Endothelial cell of umbilical vein (primary cell): ENCODE data around the gene DCPS. TPM values are rescaled to one million over a fixed set of nuclear protein-coding genes. Genes with fewer than 3 reads are reported as not detected.

Experiments used
- BruUV-seq: library from RNA; stranded (reverse); fragments of 400-500 nt; replicated peaks from 2 replicates; lab custom pipeline; 2021; lab: Mats Ljungman, UMichigan
- CTCF ChIA-PET: fragments of 300-600, 350-600 bp; sonication (Branson Sonifier 250); formaldehyde crosslinking; loops from one replicate; lab custom pipeline; 2021; ENCODE audit warnings: antibody characterized with exemption, inconsistent platforms; lab: Charles Lee
- POLR2A ChIA-PET: fragments of 300-600, 350-600 bp; sonication (Branson Sonifier 250); formaldehyde crosslinking; loops from one replicate; lab custom pipeline; 2021; ENCODE audit warnings: antibody characterized with exemption, inconsistent platforms; lab: Charles Lee
- DNase-seq: peaks from one replicate; pipeline ENCODE4 v3.0.0-alpha.2; 2011; ENCODE audit warnings: low read depth, low spot score
- FAIRE-seq: peaks from 2 replicates; lab custom pipeline; 2011; peaks lifted over from hg19 to GRCh38; lab: Jason Lieb, UNC
- H2AFZ ChIP-seq: 2 replicates; pipeline ENCODE4 v1.6.0; 2012; ENCODE audit warnings: low read depth, low read length, control low read depth, inconsistent platforms
- H3K27ac ChIP-seq: 2 replicates; pipeline ENCODE4 v1.5.1; 2011; ENCODE audit warnings: low read depth, mild to moderate bottlenecking, control low read depth, low read length, moderate library complexity; ENCODE audit not compliant: insufficient read depth
- H3K27me3 ChIP-seq, 2 experiments: 2 replicates each; pipeline versions ENCODE4 v1.6.0 to v1.6.1; 2011; ENCODE audit warnings: low read length in 2 of 2, mixed read lengths in 1 of 2; ENCODE audit not compliant: control insufficient read depth in 2 of 2, insufficient read depth in 2 of 2
- H3K36me3 ChIP-seq, 2 experiments: 2 replicates in 1 of 2; 3 replicates in 1 of 2; pipeline ENCODE4 v1.5.1; 2011; ENCODE audit warnings: low read length in 2 of 2, mild to moderate bottlenecking in 1 of 2, moderate library complexity in 1 of 2; ENCODE audit not compliant: control insufficient read depth in 2 of 2, insufficient read depth in 2 of 2; ENCODE audit errors: extremely low read depth in 1 of 2
- H3K4me1 ChIP-seq: 3 replicates; pipeline ENCODE4 v1.5.1; 2011; ENCODE audit warnings: mild to moderate bottlenecking, low read length; ENCODE audit not compliant: control insufficient read depth, insufficient read depth; ENCODE audit errors: extremely low read depth
- H3K4me2 ChIP-seq: 2 replicates; pipeline ENCODE4 v1.6.1; 2011; ENCODE audit warnings: low read length, control low read depth, mixed read lengths; ENCODE audit not compliant: insufficient read depth
- H3K4me3 ChIP-seq, 3 experiments: fragments of 200-600 bp in 1 of 3; sonication (generic), shearing (Covaris generic) in 1 of 3; replicated peaks in 1 of 3; 2 replicates each; pipeline ENCODE4 v1.5.1; 2011 to 2016; ENCODE audit warnings: control low read depth in 3 of 3, low read length in 3 of 3, mild to moderate bottlenecking in 2 of 3, inconsistent platforms in 1 of 3, low read depth in 1 of 3, moderate library complexity in 1 of 3; ENCODE audit not compliant: insufficient read depth in 1 of 3
- H3K79me2 ChIP-seq: 2 replicates; pipeline ENCODE4 v1.6.0; 2012; ENCODE audit warnings: low read length, inconsistent platforms; ENCODE audit not compliant: control insufficient read depth, insufficient read depth
- H3K9ac ChIP-seq: replicated peaks from 2 replicates; pipeline ENCODE3; 2011; ENCODE audit warnings: low read length, control low read depth; ENCODE audit not compliant: insufficient read depth; ENCODE audit errors: extremely low read depth
- H3K9me1 ChIP-seq: replicated peaks from 3 replicates; pipeline ENCODE4 v1.6.0; 2011; ENCODE audit warnings: mild to moderate bottlenecking, low read length; ENCODE audit not compliant: control insufficient read depth, insufficient read depth; ENCODE audit errors: extremely low read depth
- H3K9me3 ChIP-seq: replicated peaks from 2 replicates; pipeline ENCODE4 v1.5.1; 2012; ENCODE audit warnings: low read length, inconsistent platforms; ENCODE audit not compliant: control insufficient read depth, insufficient read depth
- H4K20me1 ChIP-seq: replicated peaks from 2 replicates; pipeline ENCODE3; 2011; ENCODE audit warnings: mild to moderate bottlenecking, low read length; ENCODE audit not compliant: control insufficient read depth, insufficient read depth; ENCODE audit errors: extremely low read depth
- CTCF ChIP-seq, 2 donors: IDR thresholded peaks; 1 replicate in 1 of 2; 2 replicates in 1 of 2; pipeline ENCODE4 v1.5.1; 2011; ENCODE audit warnings: low read length in 2 of 2, mild to moderate bottlenecking in 2 of 2, moderate library complexity in 2 of 2, control low read depth in 1 of 2, inconsistent platforms in 1 of 2, low read depth in 1 of 2; ENCODE audit not compliant: insufficient read depth in 1 of 2; ENCODE audit errors: extremely low read depth in 1 of 2
- EZH2 ChIP-seq: IDR thresholded peaks from 2 replicates; pipeline ENCODE4 v1.6.1; 2012; ENCODE audit warnings: borderline replicate concordance, low read depth, mild to moderate bottlenecking, moderate library complexity, low read length, inconsistent platforms; ENCODE audit not compliant: severe bottlenecking
- FOS ChIP-seq: IDR thresholded peaks from 2 replicates; pipeline ENCODE4 v1.6.1; 2011; ENCODE audit warnings: mild to moderate bottlenecking, low read length, moderate library complexity, borderline replicate concordance; ENCODE audit not compliant: insufficient read depth
- GATA2 ChIP-seq: IDR thresholded peaks from 2 replicates; pipeline ENCODE4 v1.7.0; 2011; ENCODE audit warnings: low read depth, mild to moderate bottlenecking, moderate library complexity, mixed read lengths, low read length; ENCODE audit not compliant: insufficient read length, insufficient read depth
- JUN ChIP-seq: IDR thresholded peaks from 2 replicates; pipeline ENCODE4 v1.6.1; 2011; ENCODE audit warnings: borderline replicate concordance, low read depth; ENCODE audit not compliant: insufficient read length, insufficient read depth
- MAX ChIP-seq: IDR thresholded peaks from 2 replicates; pipeline ENCODE4 v1.6.1; 2011; ENCODE audit not compliant: insufficient read depth, insufficient read length
- MYC ChIP-seq: IDR thresholded peaks from one replicate; pipeline ENCODE4 v1.6.1; 2011; ENCODE audit warnings: mild to moderate bottlenecking, low read depth, low read length
- POLR2A ChIP-seq: IDR thresholded peaks from 2 replicates; pipeline ENCODE4 v1.6.1; 2012; ENCODE audit warnings: low read depth, mild to moderate bottlenecking, control low read depth, low read length
- POLR2AphosphoS5 ChIP-seq: IDR thresholded peaks from 2 replicates; pipeline ENCODE4 v1.6.1; 2012; ENCODE audit warnings: low read depth, mild to moderate bottlenecking, control low read depth, low read length, moderate library complexity; ENCODE audit not compliant: insufficient read depth
- dilution Hi-C: fragments of 300-500 bp; cut with MboI; formaldehyde crosslinking; loops from one replicate; pipeline ENCODE4 v1.15.0; 2019; ENCODE audit warnings: low sequenced_read_pairs; ENCODE audit not compliant: extremely low pct_ligation_motif_present
- intact Hi-C: fragments of 100-400 bp; cut with micrococcal nuclease; formaldehyde crosslinking; loops from one replicate; pipeline ENCODE4 v1.10.0; 2022
- polyA plus RNA-seq, 4 experiments: library from polyadenylated mRNA; depleted of rRNA in 3 of 4; stranded (reverse) in 3 of 4; unstranded in 1 of 4; fragments of >200 nt; gene quantifications; 2 replicates each; pipeline versions ENCODE4 v1.2.1 to v1.2.3, GENCODE V29; 2011 to 2012; ENCODE audit warnings: missing spikeins in 1 of 4
- total RNA-seq: library from RNA; stranded (reverse); gene quantifications from 2 replicates; pipeline ENCODE4 v1.2.3, GENCODE V29; 2021

The DCPS gene
- total and polyA plus RNA-seq, 2 donors (not counting 3 experiments of a cell fraction or from before 2014, with no cell fraction given): 19.6 to 36.0 TPM

- ChIA-PET POLR2A (interaction anchor here (0.6 kb wide), 1 partner anchor 24 kb away, joined by 3 read pairs; no protein-coding TSS in a partner anchor), CTCF (interaction anchor here (1.1 to 1.3 kb wide), 2 partner anchors 152 kb away, joined by 4 read pairs; no protein-coding TSS in a partner anchor)
- no peaks in the 10 kb centered on the region for H3K4me1 ChIP-seq
- no peaks in the 10 kb centered on the region for H4K20me1 ChIP-seq
- FAIRE-seq (no peak), DNase-seq (no peak)
- H3K9ac ChIP-seq: no peak overlapping the region
- no peak overlapping the region for H3K27ac ChIP-seq
- no peaks in the 10 kb centered on the region for H3K36me3 ChIP-seq
- no TSS peak for BruUV-seq
- H3K9me3 ChIP-seq: no peaks in the 10 kb centered on the region
- TF ChIP-seq GATA2 (no peak), POLR2AphosphoS5 (no peak), MYC (no peak), JUN (no peak), CTCF (IDR thresholded peaks at IDR 0.05; ENCODE audit: extremely low read depth in 1 of 2, insufficient read depth in 1 of 2, low read depth in 1 of 2, low read length in 2 of 2) (no peak), MAX (no peak), FOS (no peak), POLR2A (no peak), EZH2 (no peak)
- intact Hi-C loops: no loop called here
- H2AFZ ChIP-seq: no peak overlapping the region
- no peak overlapping the region for H3K4me2 ChIP-seq
- H3K4me3 ChIP-seq: no peak overlapping the region
- H3K79me2 ChIP-seq: no peaks in the 10 kb centered on the region
- no peaks in the 10 kb centered on the region for H3K9me1 ChIP-seq
- no peaks in the 10 kb centered on the region for H3K27me3 ChIP-seq
- dilution Hi-C loops: no loop called here
These were observed 25.2 kb downstream of the DCPS start for GRCh38 chr11:126328938-126329643.
